ENCODE measurements around the gene PI4KB. TPM values are rescaled to one million over a fixed set of nuclear protein-coding genes. Genes with fewer than 3 reads are reported as not detected.

PI4KB gene
- polyA plus RNA-seq, 1 of the 3 experiments (the other 2 are of a cell fraction): 62.9 TPM

DNA sequence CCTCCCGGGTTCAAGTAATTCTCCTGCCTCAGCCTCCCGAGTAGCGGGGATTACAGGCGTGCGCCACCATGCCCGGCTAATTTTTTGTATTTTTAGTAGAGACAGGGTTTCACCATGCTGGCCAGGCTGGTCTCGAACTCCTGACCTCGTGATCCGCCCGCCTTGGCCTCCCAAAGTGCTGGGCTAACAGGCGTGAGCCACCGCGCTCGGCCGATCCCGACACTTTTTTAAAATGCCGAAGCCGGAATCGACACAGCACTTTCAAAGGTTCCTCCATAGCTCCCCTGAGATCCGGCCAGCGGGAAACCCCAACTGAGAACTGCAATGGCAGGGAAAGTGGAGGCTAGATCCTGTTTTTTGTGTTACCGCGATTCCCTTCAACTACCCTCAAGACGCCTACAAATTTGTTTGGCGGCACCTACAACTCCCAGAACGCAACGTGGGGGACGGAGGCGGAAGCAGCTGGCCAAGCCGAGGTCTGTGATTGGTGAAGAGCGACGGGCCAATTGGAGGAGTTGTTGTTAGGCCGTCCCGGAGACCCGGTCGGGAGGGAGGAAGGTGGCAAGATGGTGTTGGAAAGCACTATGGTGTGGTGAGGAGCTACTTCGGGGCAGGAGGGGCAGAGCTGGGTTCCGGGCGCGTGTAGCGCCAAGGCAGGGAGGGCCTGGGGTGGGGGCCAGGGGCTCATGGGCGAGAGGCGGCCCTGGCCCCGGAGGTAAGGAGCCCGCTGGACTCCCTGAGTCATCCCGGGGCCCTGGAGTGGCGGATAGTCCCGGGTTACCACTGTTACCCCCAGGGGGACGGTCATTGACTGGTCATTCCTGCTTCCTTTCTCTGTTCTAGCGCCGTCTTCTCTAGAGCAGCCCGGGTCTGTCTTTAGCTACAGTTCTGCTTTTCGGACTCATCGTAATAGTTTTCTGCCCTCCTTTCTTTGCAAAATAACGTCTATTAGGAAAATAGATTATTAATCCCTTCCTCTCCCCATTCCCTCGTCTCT lies 72.7 kb downstream of the PI4KB start, which contains the start of gene PSMD4:
PSMD4 (plus strand) TSS at position 518 of the 997 bp plus-strand sequence; CDS start at position 567, 49 bp downstream.
- peak within 1 kb of the TSS; percentile 58 to 76 for H3K4me3 ChIP-seq (ENCODE audit: low read depth in 2 of 2, low read length in 1 of 2)
- WGBS (ENCODE audit: low lambda C conversion rate): 19% methylated on average over 48 of the region's 56 CpGs
- H3K27ac ChIP-seq (ENCODE audit: low read depth in 2 of 2, low read length in 1 of 2): peak within 1 kb of the TSS; percentile 72 to 87
- POLR2A ChIA-PET: interaction anchor here (0.5 to 1.8 kb wide), 10 partner anchors 8 to 566 kb away, joined by 3 to 11 read pairs (median 3); partner anchors contain the start of genes RFX5, VPS72 and ZNF687
- peak within 1 kb of the TSS; percentile 85 for H3K9ac ChIP-seq
- peak within 1 kb of the TSS; percentile 84 for H3K4me2 ChIP-seq
- peaks cover 51% of the 10 kb centered on the region for H3K79me2 ChIP-seq (ENCODE audit: insufficient read depth)
- peaks cover 54% of the 10 kb centered on the region for H3F3A ChIP-seq (replicated peaks; ENCODE audit: insufficient read depth)
- peaks cover 8 to 18% of the 10 kb centered on the region in 2 experiments for H3K36me3 ChIP-seq (replicated peaks in 1 of 2; ENCODE audit: control insufficient read depth in 1 of 2, insufficient read depth in 2 of 2, low read length in 1 of 2)
- no peaks in the 10 kb centered on the region for H3K9me3 ChIP-seq
- CTCF ChIA-PET: interaction anchor here (0.9 to 1.6 kb wide), 3 partner anchors 18 to 86 kb away, joined by 4 to 6 read pairs (median 5); partner anchors contain the start of gene ZNF687
- peaks cover 15% of the 10 kb centered on the region; the same call in 1 of the 2 replicates for H4K20me1 ChIP-seq (ENCODE audit: insufficient read depth)
- H3K9me2 ChIP-seq: no peaks in the 10 kb centered on the region
- peaks cover 0 to 4% of the 10 kb centered on the region in 2 experiments; a peak in 1 of 4 replicates for H3K4me1 ChIP-seq (ENCODE audit: control insufficient read depth in 1 of 2, insufficient read depth in 2 of 2, low read depth in 1 of 2, low read length in 1 of 2)
- H2AFZ ChIP-seq (ENCODE audit: low read depth): peak within 1 kb of the TSS; percentile 97
- H3K27me3 ChIP-seq (ENCODE audit: insufficient read depth): no peaks in the 10 kb centered on the region
- peak; percentile 97 for DNase-seq
- TF ChIP-seq, protein P1, sequence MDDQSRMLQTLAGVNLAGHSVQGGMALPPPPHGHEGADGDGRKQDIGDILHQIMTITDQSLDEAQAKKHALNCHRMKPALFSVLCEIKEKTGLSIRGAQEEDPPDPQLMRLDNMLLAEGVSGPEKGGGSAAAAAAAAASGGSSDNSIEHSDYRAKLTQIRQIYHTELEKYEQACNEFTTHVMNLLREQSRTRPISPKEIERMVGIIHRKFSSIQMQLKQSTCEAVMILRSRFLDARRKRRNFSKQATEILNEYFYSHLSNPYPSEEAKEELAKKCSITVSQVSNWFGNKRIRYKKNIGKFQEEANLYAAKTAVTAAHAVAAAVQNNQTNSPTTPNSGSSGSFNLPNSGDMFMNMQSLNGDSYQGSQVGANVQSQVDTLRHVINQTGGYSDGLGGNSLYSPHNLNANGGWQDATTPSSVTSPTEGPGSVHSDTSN (IDR thresholded peaks at IDR 0.05): peak; percentile 58
- TF ChIP-seq JUND (IDR thresholded peaks at IDR 0.05) (no peak), GATA2 (CRISPR knock-in tag; IDR thresholded peaks at IDR 0.05) (no peak), TAF1 (IDR thresholded peaks at IDR 0.05; ENCODE audit: borderline replicate concordance, low read depth, low read length) (peak; percentile 75), EP300 (IDR thresholded peaks at IDR 0.05; ENCODE audit: borderline replicate concordance in 1 of 2, low read depth in 1 of 2, low read length in 1 of 2) (no peak), FOXJ3 (CRISPR knock-in tag; IDR thresholded peaks at IDR 0.05) (no peak), MEF2A (IDR thresholded peaks at IDR 0.05; ENCODE audit: borderline replicate concordance, low read depth) (no peak), SIN3A (IDR thresholded peaks at IDR 0.05; ENCODE audit: borderline replicate concordance, low read depth, low read length) (0 out of 2 replicates have a peak, but pooled peaks have one; percentile 46), POLR2AphosphoS5 (IDR thresholded peaks at IDR 0.05; ENCODE audit: low read depth, low read length) (peak; percentile 97), EZH2phosphoT487 (IDR thresholded peaks at IDR 0.05; ENCODE audit: borderline replicate concordance, low read depth) (no peak), RCOR1 (IDR thresholded peaks at IDR 0.05; ENCODE audit: low read length) (no peak), RFX5 (IDR thresholded peaks at IDR 0.05; ENCODE audit: low read length) (peak; percentile 73; the same call in 1 of the 2 replicates), NRF1 (IDR thresholded peaks at IDR 0.05; ENCODE audit: low read depth, low read length) (no peak), SMC3 (IDR thresholded peaks at IDR 0.05; ENCODE audit: low read depth, low read length) (no peak), FOSL2 (IDR thresholded peaks at IDR 0.05; ENCODE audit: borderline replicate concordance, low read depth) (no peak), GABPA (IDR thresholded peaks at IDR 0.05; ENCODE audit: low read depth) (peak; percentile 86), YY1 (IDR thresholded peaks at IDR 0.05; ENCODE audit: low read depth) (peak; percentile 85), CHD2 (IDR thresholded peaks at IDR 0.05; ENCODE audit: low read length, partially characterized antibody) (peak; percentile 94), RAD21 (IDR thresholded peaks at IDR 0.05; ENCODE audit: low read length) (no peak), FOXM1 (IDR thresholded peaks at IDR 0.05; ENCODE audit: low read depth) (no peak), TEAD4 (IDR thresholded peaks at IDR 0.05; ENCODE audit: borderline replicate concordance, insufficient read depth) (no peak), TCF12 (IDR thresholded peaks at IDR 0.05) (no peak), ELF1 (IDR thresholded peaks at IDR 0.05) (peak; percentile 94)
- TF ChIP-seq, protein P2, sequence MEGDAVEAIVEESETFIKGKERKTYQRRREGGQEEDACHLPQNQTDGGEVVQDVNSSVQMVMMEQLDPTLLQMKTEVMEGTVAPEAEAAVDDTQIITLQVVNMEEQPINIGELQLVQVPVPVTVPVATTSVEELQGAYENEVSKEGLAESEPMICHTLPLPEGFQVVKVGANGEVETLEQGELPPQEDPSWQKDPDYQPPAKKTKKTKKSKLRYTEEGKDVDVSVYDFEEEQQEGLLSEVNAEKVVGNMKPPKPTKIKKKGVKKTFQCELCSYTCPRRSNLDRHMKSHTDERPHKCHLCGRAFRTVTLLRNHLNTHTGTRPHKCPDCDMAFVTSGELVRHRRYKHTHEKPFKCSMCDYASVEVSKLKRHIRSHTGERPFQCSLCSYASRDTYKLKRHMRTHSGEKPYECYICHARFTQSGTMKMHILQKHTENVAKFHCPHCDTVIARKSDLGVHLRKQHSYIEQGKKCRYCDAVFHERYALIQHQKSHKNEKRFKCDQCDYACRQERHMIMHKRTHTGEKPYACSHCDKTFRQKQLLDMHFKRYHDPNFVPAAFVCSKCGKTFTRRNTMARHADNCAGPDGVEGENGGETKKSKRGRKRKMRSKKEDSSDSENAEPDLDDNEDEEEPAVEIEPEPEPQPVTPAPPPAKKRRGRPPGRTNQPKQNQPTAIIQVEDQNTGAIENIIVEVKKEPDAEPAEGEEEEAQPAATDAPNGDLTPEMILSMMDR (IDR thresholded peaks at IDR 0.05): no peak
- TF ChIP-seq, protein P3, sequence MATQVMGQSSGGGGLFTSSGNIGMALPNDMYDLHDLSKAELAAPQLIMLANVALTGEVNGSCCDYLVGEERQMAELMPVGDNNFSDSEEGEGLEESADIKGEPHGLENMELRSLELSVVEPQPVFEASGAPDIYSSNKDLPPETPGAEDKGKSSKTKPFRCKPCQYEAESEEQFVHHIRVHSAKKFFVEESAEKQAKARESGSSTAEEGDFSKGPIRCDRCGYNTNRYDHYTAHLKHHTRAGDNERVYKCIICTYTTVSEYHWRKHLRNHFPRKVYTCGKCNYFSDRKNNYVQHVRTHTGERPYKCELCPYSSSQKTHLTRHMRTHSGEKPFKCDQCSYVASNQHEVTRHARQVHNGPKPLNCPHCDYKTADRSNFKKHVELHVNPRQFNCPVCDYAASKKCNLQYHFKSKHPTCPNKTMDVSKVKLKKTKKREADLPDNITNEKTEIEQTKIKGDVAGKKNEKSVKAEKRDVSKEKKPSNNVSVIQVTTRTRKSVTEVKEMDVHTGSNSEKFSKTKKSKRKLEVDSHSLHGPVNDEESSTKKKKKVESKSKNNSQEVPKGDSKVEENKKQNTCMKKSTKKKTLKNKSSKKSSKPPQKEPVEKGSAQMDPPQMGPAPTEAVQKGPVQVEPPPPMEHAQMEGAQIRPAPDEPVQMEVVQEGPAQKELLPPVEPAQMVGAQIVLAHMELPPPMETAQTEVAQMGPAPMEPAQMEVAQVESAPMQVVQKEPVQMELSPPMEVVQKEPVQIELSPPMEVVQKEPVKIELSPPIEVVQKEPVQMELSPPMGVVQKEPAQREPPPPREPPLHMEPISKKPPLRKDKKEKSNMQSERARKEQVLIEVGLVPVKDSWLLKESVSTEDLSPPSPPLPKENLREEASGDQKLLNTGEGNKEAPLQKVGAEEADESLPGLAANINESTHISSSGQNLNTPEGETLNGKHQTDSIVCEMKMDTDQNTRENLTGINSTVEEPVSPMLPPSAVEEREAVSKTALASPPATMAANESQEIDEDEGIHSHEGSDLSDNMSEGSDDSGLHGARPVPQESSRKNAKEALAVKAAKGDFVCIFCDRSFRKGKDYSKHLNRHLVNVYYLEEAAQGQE (IDR thresholded peaks at IDR 0.05; ENCODE audit: low read depth, low read length): 0 out of 2 replicates have a peak, but pooled peaks have one; percentile 16
- TF ChIP-seq, protein P4, sequence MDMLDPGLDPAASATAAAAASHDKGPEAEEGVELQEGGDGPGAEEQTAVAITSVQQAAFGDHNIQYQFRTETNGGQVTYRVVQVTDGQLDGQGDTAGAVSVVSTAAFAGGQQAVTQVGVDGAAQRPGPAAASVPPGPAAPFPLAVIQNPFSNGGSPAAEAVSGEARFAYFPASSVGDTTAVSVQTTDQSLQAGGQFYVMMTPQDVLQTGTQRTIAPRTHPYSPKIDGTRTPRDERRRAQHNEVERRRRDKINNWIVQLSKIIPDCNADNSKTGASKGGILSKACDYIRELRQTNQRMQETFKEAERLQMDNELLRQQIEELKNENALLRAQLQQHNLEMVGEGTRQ (IDR thresholded peaks at IDR 0.05; ENCODE audit: borderline replicate concordance, low read depth, low read length): no peak
